ENCODE results near the gene FOXK2.

The FOXK2 gene

DNA sequence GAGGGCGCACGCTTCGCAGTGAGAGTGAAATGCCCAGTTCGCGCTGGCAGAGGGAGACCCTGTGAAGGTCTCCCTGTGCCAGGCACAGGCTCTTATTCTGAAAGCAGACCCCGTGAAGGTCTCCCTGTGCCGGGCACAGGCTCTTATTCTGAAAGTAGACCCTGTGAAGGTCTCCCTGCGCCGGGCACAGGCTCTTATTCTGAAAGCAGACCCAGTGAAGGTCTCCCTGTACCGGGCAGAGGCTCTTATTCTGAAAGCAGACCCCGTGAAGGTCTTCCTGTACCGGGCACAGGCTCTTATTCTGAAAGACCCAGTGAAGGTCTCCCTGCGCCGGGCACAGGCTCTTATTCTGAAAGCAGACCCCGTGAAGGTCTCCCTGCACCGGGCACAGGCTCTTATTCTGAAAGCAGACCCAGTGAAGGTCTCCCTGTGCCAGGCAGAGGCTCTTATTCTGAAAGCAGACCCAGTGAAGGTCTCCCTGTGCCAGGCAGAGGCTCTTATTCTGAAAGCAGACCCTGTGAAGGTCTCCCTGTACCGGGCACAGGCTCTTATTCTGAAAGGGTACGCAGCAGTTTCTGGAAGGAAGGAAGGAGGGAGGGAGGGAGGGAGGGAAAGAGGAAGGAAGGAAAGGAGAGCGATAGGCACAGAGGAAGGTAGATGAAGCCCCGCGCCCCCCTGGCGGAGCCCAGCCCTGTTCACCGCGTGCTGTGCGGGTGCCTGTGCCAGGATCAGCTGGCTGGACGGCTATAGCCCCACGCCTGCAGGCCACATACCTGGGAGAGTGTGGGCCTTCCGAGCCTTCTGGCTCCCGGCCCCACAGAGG, 73.4 kb downstream of the FOXK2 start:
- H3K4me3 ChIP-seq (ENCODE audit: low read depth in 1 of 5, low read length in 5 of 5) = peak overlapping the region; percentile 35 to 84 (median 71)
- peak overlapping the region; percentile 17 to 82 (median 48) for H3K9ac ChIP-seq (ENCODE audit: low read length in 5 of 5)
- H3K27me3 ChIP-seq (ENCODE audit: control insufficient read depth in 5 of 5, insufficient read depth in 4 of 5, low read length in 5 of 5) = no peaks in the 10 kb centered on the region
- peak overlapping the region; percentile 80 for H3K27ac ChIP-seq (ENCODE audit: low read depth, low read length)
- H3K9me3 ChIP-seq (ENCODE audit: control insufficient read depth in 5 of 5, low read length in 5 of 5) = no peaks in the 10 kb centered on the region
- peaks cover 0 to 36% (median 23%) of the 10 kb centered on the region in 5 donors for H3K36me3 ChIP-seq (ENCODE audit: control insufficient read depth in 5 of 5, insufficient read depth in 5 of 5, low read length in 5 of 5)
- peaks cover 2 to 47% (median 34%) of the 10 kb centered on the region in 5 donors for H3K4me1 ChIP-seq (ENCODE audit: control insufficient read depth in 5 of 5, insufficient read depth in 5 of 5, low read length in 5 of 5)

- Histone ChIP-seq H3K27ac (ENCODE audit: low read depth, low read length) (peak overlapping the region; percentile 80), H3K36me3 (ENCODE audit: control insufficient read depth in 5 of 5, insufficient read depth in 5 of 5, low read length in 5 of 5) (peaks cover 0 to 36% (median 25%) of the 10 kb centered on the region in 5 donors), H3K4me3 (ENCODE audit: low read depth in 1 of 5, low read length in 5 of 5) (peak overlapping the region; percentile 35 to 84 (median 71)), H3K9ac (ENCODE audit: low read length in 5 of 5) (peak overlapping the region; percentile 17 to 82 (median 48)), H3K9me3 (ENCODE audit: control insufficient read depth in 5 of 5, low read length in 5 of 5) (no peaks in the 10 kb centered on the region), H3K4me1 (ENCODE audit: control insufficient read depth in 5 of 5, insufficient read depth in 5 of 5, low read length in 5 of 5) (peaks cover 2 to 41% (median 34%) of the 10 kb centered on the region in 5 donors), H3K27me3 (ENCODE audit: control insufficient read depth in 5 of 5, insufficient read depth in 4 of 5, low read length in 5 of 5) (no peaks in the 10 kb centered on the region)
Observed at GRCh38 chr17:82593590-82594087, 74.1 kb downstream of the FOXK2 start.

- H3K4me1 ChIP-seq (ENCODE audit: control insufficient read depth in 5 of 5, insufficient read depth in 5 of 5, low read length in 5 of 5) = peaks cover 2 to 46% (median 34%) of the 10 kb centered on the region in 5 donors
- H3K27me3 ChIP-seq (ENCODE audit: control insufficient read depth in 5 of 5, insufficient read depth in 4 of 5, low read length in 5 of 5) = no peaks in the 10 kb centered on the region
- H3K36me3 ChIP-seq (ENCODE audit: control insufficient read depth in 5 of 5, insufficient read depth in 5 of 5, low read length in 5 of 5) = peaks cover 0 to 41% (median 30%) of the 10 kb centered on the region in 5 donors
- H3K9me3 ChIP-seq (ENCODE audit: control insufficient read depth in 5 of 5, low read length in 5 of 5) = no peaks in the 10 kb centered on the region
- no peak overlapping the region for H3K27ac ChIP-seq (ENCODE audit: low read depth, low read length)
- H3K9ac ChIP-seq (ENCODE audit: low read length in 5 of 5) = no peak overlapping the region
- no peak overlapping the region for H3K4me3 ChIP-seq (ENCODE audit: low read depth in 1 of 5, low read length in 5 of 5)
Observed at GRCh38 chr17:82594571-82594970, 75.0 kb downstream of the FOXK2 start.

GRCh38 chr17:82595893-82596292, 76.4 kb downstream of the FOXK2 start:
- Histone ChIP-seq H3K4me3 (ENCODE audit: low read depth in 1 of 5, low read length in 5 of 5) (no peak overlapping the region), H3K9me3 (ENCODE audit: control insufficient read depth in 5 of 5, low read length in 5 of 5) (no peaks in the 10 kb centered on the region), H3K27me3 (ENCODE audit: control insufficient read depth in 5 of 5, insufficient read depth in 4 of 5, low read length in 5 of 5) (no peaks in the 10 kb centered on the region), H3K9ac (ENCODE audit: low read length in 5 of 5) (no peak overlapping the region), H3K36me3 (ENCODE audit: control insufficient read depth in 5 of 5, insufficient read depth in 5 of 5, low read length in 5 of 5) (peaks cover 0 to 53% (median 42%) of the 10 kb centered on the region in 5 donors), H3K27ac (ENCODE audit: low read depth, low read length) (no peak overlapping the region), H3K4me1 (ENCODE audit: control insufficient read depth in 5 of 5, insufficient read depth in 5 of 5, low read length in 5 of 5) (peaks cover 2 to 43% (median 33%) of the 10 kb centered on the region in 5 donors)

DNA sequence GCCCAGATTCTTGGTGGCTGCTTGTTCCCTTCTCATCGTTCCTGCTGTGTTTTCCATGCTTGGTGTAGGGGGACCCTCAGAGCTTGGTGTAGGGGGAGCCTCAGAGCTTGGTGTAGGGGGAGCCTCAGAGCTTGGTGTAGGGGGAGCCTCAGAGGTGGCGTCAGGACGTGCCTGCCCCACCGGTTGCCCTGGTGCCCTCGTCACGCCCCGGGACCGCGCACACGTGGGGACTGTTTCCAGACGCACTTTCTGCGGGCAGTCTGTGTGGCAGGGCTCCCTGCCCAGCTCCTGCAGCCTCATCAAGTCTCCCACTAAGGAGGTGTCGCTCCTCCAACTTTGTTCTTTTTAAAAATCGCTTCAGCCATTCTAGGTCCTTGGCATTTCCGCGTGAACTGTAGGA, 76.8 kb downstream of the FOXK2 start:
- no peak overlapping the region for H3K27ac ChIP-seq (ENCODE audit: low read depth, low read length)
- H3K9me3 ChIP-seq (ENCODE audit: control insufficient read depth in 5 of 5, low read length in 5 of 5) = no peaks in the 10 kb centered on the region
- H3K4me3 ChIP-seq (ENCODE audit: low read depth in 1 of 5, low read length in 5 of 5) = no peak overlapping the region
- no peak overlapping the region for H3K9ac ChIP-seq (ENCODE audit: low read length in 5 of 5)
- peaks cover 2 to 39% (median 29%) of the 10 kb centered on the region in 5 donors for H3K4me1 ChIP-seq (ENCODE audit: control insufficient read depth in 5 of 5, insufficient read depth in 5 of 5, low read length in 5 of 5)
- no peaks in the 10 kb centered on the region for H3K27me3 ChIP-seq (ENCODE audit: control insufficient read depth in 5 of 5, insufficient read depth in 4 of 5, low read length in 5 of 5)
- H3K36me3 ChIP-seq (ENCODE audit: control insufficient read depth in 5 of 5, insufficient read depth in 5 of 5, low read length in 5 of 5) = peaks cover 0 to 54% (median 46%) of the 10 kb centered on the region in 5 donors

GRCh38 chr17:82596837-82597672, 77.5 kb downstream of the FOXK2 start:
- Histone ChIP-seq H3K9ac (ENCODE audit: low read length in 5 of 5) (no peak overlapping the region), H3K36me3 (ENCODE audit: control insufficient read depth in 5 of 5, insufficient read depth in 5 of 5, low read length in 5 of 5) (peaks cover 0 to 62% (median 53%) of the 10 kb centered on the region in 5 donors), H3K4me1 (ENCODE audit: control insufficient read depth in 5 of 5, insufficient read depth in 5 of 5, low read length in 5 of 5) (peaks cover 2 to 35% (median 23%) of the 10 kb centered on the region in 5 donors), H3K9me3 (ENCODE audit: control insufficient read depth in 5 of 5, low read length in 5 of 5) (no peaks in the 10 kb centered on the region), H3K4me3 (ENCODE audit: low read depth in 1 of 5, low read length in 5 of 5) (no peak overlapping the region), H3K27me3 (ENCODE audit: control insufficient read depth in 5 of 5, insufficient read depth in 4 of 5, low read length in 5 of 5) (no peaks in the 10 kb centered on the region), H3K27ac (ENCODE audit: low read depth, low read length) (no peak overlapping the region)

DNA sequence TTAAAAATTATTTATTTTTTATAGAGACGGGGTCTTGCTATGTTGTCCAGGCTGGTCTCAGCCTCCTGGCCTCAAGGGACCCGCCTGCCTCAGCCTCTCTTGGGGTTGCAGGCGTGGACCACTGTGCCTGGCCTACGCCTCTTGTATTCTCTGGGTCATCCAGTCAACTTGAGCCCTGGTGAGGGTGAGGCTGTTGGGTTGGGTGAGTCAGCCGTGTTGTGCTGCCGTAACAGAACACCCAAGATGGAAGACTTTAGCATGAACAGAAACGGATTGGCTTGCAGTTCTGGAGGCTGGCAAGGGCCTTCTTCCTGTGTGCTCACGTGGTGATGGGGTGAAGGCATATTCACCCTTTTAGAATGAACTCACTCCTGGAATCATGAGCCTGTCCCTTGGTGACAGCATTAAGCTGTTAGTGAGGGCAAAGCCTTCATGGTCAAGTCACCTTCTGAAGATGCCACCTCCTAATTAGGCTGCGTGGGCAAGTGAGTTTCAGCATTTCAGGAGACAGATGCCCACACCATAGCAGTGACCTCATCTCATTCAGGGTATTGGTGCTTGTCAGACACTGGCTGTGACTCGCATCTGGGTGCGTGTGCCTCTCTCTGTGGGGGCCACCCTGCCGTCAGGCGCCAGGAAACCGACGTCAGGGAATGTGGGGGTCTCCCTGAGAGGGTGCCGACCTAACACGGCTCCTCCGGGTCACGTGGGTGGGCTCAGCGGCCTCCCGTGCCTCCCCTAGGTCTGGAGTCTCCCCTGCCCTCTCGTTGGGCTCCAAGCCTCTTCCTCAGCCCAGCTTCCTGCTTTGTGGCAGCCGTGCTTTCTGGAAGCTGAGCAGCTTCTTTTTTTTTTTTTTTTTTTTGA, 79.0 kb downstream of the FOXK2 start:
- no peak overlapping the region for H3K9ac ChIP-seq (ENCODE audit: low read length in 5 of 5)
- no peaks in the 10 kb centered on the region for H3K9me3 ChIP-seq (ENCODE audit: control insufficient read depth in 5 of 5, low read length in 5 of 5)
- H3K4me1 ChIP-seq (ENCODE audit: control insufficient read depth in 5 of 5, insufficient read depth in 5 of 5, low read length in 5 of 5) = peaks cover 2 to 36% (median 23%) of the 10 kb centered on the region in 5 donors
- no peak overlapping the region for H3K27ac ChIP-seq (ENCODE audit: low read depth, low read length)
- H3K4me3 ChIP-seq (ENCODE audit: low read depth in 1 of 5, low read length in 5 of 5) = no peak overlapping the region
- no peaks in the 10 kb centered on the region for H3K27me3 ChIP-seq (ENCODE audit: control insufficient read depth in 5 of 5, insufficient read depth in 4 of 5, low read length in 5 of 5)
- H3K36me3 ChIP-seq (ENCODE audit: control insufficient read depth in 5 of 5, insufficient read depth in 5 of 5, low read length in 5 of 5) = peaks cover 0 to 74% (median 64%) of the 10 kb centered on the region in 5 donors

GRCh38 chr17:82599674-82600661, 80.4 kb downstream of the FOXK2 start:
- H3K4me3 ChIP-seq (ENCODE audit: low read depth in 1 of 5, low read length in 5 of 5) = no peak overlapping the region
- no peak overlapping the region for H3K27ac ChIP-seq (ENCODE audit: low read depth, low read length)
- no peaks in the 10 kb centered on the region for H3K9me3 ChIP-seq (ENCODE audit: control insufficient read depth in 5 of 5, low read length in 5 of 5)
- peaks cover 3 to 42% (median 28%) of the 10 kb centered on the region in 5 donors for H3K4me1 ChIP-seq (ENCODE audit: control insufficient read depth in 5 of 5, insufficient read depth in 5 of 5, low read length in 5 of 5)
- peaks cover 0 to 75% (median 64%) of the 10 kb centered on the region in 5 donors for H3K36me3 ChIP-seq (ENCODE audit: control insufficient read depth in 5 of 5, insufficient read depth in 5 of 5, low read length in 5 of 5)
- no peak overlapping the region for H3K9ac ChIP-seq (ENCODE audit: low read length in 5 of 5)
- no peaks in the 10 kb centered on the region for H3K27me3 ChIP-seq (ENCODE audit: control insufficient read depth in 5 of 5, insufficient read depth in 4 of 5, low read length in 5 of 5)

Measured in subcutaneous abdominal adipose tissue (tissue), 5 donors.